Calu3 (cell line): Measurements from ENCODE around the gene CD200R1L. TPM values are rescaled to one million over a fixed set of nuclear protein-coding genes. Genes with fewer than 3 reads are reported as not detected.

ENCODE experiments used
- BruUV-seq: library from RNA; stranded (reverse); fragments of 400-500 nt; replicated peaks from 2 replicates; lab custom pipeline; 2021; lab: Mats Ljungman, UMichigan
- CTCF ChIA-PET: fragments of 300-600 bp; sonication (Branson Sonifier 250); formaldehyde crosslinking; loops from one replicate; lab custom pipeline; 2022; ENCODE audit warnings: antibody characterized with exemption; lab: Charles Lee
- DNase-seq: peaks from one replicate; pipeline ENCODE4 v3.0.0; 2022
- H3K27ac Mint-ChIP-seq: one replicate; pipeline ENCODE4 v1.8.0; 2022; ENCODE audit warnings: mixed read lengths; ENCODE audit not compliant: unreplicated experiment
- H3K27me3 Mint-ChIP-seq: one replicate; pipeline ENCODE4 v1.8.0; 2022; ENCODE audit warnings: mixed read lengths; ENCODE audit not compliant: unreplicated experiment
- H3K36me3 Mint-ChIP-seq: one replicate; pipeline ENCODE4 v1.8.0; 2022; ENCODE audit warnings: mild to moderate bottlenecking, moderate library complexity, mixed read lengths; ENCODE audit not compliant: insufficient read depth, unreplicated experiment
- H3K4me1 Mint-ChIP-seq: one replicate; pipeline ENCODE4 v1.8.0; 2022; ENCODE audit warnings: mild to moderate bottlenecking, low read depth, mixed read lengths; ENCODE audit not compliant: unreplicated experiment
- H3K4me3 Mint-ChIP-seq: one replicate; pipeline ENCODE4 v1.8.0; 2022; ENCODE audit warnings: mild to moderate bottlenecking, low read depth, moderate library complexity, mixed read lengths; ENCODE audit not compliant: unreplicated experiment
- H3K9me3 Mint-ChIP-seq: one replicate; pipeline ENCODE4 v1.8.0; 2022; ENCODE audit warnings: low read depth, mixed read lengths; ENCODE audit not compliant: unreplicated experiment
- CTCF ChIP-seq: fragments of 200-600 bp; IDR thresholded peaks from one replicate; pipeline ENCODE4 v1.8.0; 2022; ENCODE audit warnings: antibody characterized with exemption; ENCODE audit not compliant: unreplicated experiment
- intact Hi-C: fragments of 100-400 bp; cut with micrococcal nuclease; formaldehyde crosslinking; loops from one replicate; pipeline ENCODE4 v1.10.0; 2022; ENCODE audit not compliant: unreplicated experiment
- total RNA-seq: library from RNA; stranded (reverse); gene quantifications from 2 replicates; pipeline ENCODE4 v1.2.3, GENCODE V29; 2022

The CD200R1L gene
- total RNA-seq, 1 experiment from 2014 or later, result not detected

- Mint-ChIP-seq H3K27me3 (no peaks in the 10 kb centered on the region), H3K36me3 (no peaks in the 10 kb centered on the region), H3K4me3 (no peak overlapping the region), H3K27ac (no peak overlapping the region), H3K9me3 (no peaks in the 10 kb centered on the region), H3K4me1 (peaks cover 11% of the 10 kb centered on the region)
- BruUV-seq, result no TSS peak
- no peak for TF ChIP-seq CTCF
- intact Hi-C loops, result loop anchor here (5.0 kb wide), 1 partner anchor 230 kb away; no protein-coding TSS in a partner anchor
- CTCF ChIA-PET, result interaction anchor here (0.7 to 2.4 kb wide), 3 partner anchors 77 to 500 kb away, joined by 3 to 63 read pairs (median 5); no protein-coding TSS in a partner anchor
- DNase-seq, result no peak
Observed at GRCh38 chr3:112811917-112812660, 34.6 kb downstream of the CD200R1L start.

- CTCF ChIA-PET, result interaction anchor here (0.7 to 1.6 kb wide), 3 partner anchors 169 to 500 kb away, joined by 3 to 7 read pairs (median 5); no protein-coding TSS in a partner anchor
- Mint-ChIP-seq H3K36me3 (no peaks in the 10 kb centered on the region), H3K4me1 (peaks cover 11% of the 10 kb centered on the region), H3K9me3 (no peaks in the 10 kb centered on the region), H3K4me3 (no peak overlapping the region), H3K27me3 (no peaks in the 10 kb centered on the region), H3K27ac (no peak overlapping the region)
- intact Hi-C loops, result loop anchor here (5.0 kb wide), 1 partner anchor 229 kb away; no protein-coding TSS in a partner anchor
- DNase-seq, result no peak
- BruUV-seq, result no TSS peak
- TF ChIP-seq CTCF, result no peak
Observed at GRCh38 chr3:112811131-112811884, 35.4 kb downstream of the CD200R1L start.

- intact Hi-C loops, result loop anchor here (5.0 kb wide), 1 partner anchor 228 kb away; no protein-coding TSS in a partner anchor
Observed at GRCh38 chr3:112810561-112810960, 36.1 kb downstream of the CD200R1L start.

More at GRCh38 chr3:112810561-112810960, 36.1 kb downstream of the CD200R1L start:
- no peaks in the 10 kb centered on the region for H3K9me3 Mint-ChIP-seq
- H3K36me3 Mint-ChIP-seq, result no peaks in the 10 kb centered on the region
- no peak for DNase-seq
- H3K27ac Mint-ChIP-seq, result no peak overlapping the region
- CTCF ChIA-PET, result interaction anchor here (0.7 kb wide), 1 partner anchor 466 kb away, joined by 7 read pairs; no protein-coding TSS in a partner anchor
- peaks cover 11% of the 10 kb centered on the region for H3K4me1 Mint-ChIP-seq
- no peaks in the 10 kb centered on the region for H3K27me3 Mint-ChIP-seq
- no peak overlapping the region for H3K4me3 Mint-ChIP-seq
- no TSS peak for BruUV-seq
- no peak for TF ChIP-seq CTCF
